ENCODE data around the gene ABHD2. TPM values are rescaled to one million over a fixed set of nuclear protein-coding genes. Genes with fewer than 3 reads are reported as not detected.
A peak's percentile ranks its signal among the peaks of the same experiment; 100 is the strongest.

Gene ABHD2
- total RNA-seq, 1 donor from 2014 or later = 76.6 TPM

DNA sequence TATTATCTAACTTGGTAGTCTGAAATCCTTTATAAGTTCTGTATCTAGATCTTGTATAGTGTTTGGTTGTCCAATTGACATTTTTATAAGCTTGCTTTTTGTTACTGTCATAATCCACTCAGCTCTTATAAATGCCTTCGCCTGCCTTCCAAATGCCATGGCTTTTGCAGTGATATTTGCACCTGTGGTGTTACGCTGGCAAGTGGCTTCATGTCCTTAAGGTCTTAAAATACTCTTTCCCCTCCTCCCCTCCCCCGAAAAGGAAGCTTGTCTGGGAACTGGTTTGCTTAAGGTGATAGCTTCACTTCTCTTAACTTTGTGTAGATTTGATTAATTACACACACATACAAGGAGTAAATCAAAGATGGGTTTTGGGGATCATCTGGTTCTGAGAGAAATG, 62.0 kb downstream of the ABHD2 start:
- H3K36me3 Mint-ChIP-seq (ENCODE audit: low read depth) = peaks cover 16% of the 10 kb centered on the region
- H3K4me1 Mint-ChIP-seq = peaks cover 8% of the 10 kb centered on the region
- H3K27ac Mint-ChIP-seq = no peak overlapping the region
- H3K27me3 Mint-ChIP-seq = no peaks in the 10 kb centered on the region
- H3K4me3 Mint-ChIP-seq = no peak overlapping the region
- intact Hi-C loops (cut with micrococcal nuclease) = no loop called here
- H3K9me3 Mint-ChIP-seq = no peaks in the 10 kb centered on the region
- DNase-seq = no peak

DNA sequence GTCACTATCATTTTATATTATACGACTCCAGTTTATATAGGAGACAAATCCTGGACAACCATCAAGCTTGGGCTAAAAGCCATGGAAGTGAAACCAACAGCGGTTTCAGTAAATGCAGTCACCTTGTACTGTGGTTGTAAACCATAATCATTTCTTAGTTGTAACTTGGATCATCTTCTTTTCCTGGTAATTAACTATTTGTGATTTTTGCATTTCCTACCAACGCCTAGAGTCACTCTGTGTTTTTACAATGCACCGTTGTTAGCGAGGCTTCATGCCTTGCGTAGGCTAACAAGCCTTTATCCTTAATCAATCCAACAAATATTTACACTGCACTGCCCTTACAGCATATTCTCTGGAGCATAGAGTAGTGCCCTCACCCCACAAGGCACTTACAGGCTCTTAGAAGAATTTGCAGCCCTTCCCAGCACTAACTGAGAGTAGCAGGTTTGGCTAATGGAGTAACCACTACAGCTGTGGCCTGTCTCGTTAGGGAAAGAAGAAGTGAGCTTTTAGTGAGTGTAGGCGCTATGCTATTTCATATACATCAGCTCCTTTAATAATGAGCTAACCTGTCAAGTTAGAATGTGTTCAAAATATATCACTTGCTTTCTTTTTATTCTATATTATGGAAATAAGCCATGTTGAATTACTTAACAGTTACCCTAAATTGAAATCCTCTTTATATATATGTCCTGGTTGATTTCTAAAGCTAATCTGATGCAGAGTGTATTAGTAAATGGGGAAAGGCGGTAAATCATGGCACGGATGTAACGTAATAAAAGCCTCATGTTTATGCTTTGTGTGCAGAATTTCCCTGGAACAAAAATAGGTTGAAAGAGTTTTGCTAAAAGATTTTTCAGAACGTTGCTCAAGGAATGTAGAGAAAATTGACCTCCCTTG, 62.8 kb downstream of the ABHD2 start:
- H3K36me3 Mint-ChIP-seq (ENCODE audit: low read depth) = peaks cover 21% of the 10 kb centered on the region
- H3K9me3 Mint-ChIP-seq = no peaks in the 10 kb centered on the region
- intact Hi-C loops (cut with micrococcal nuclease) = no loop called here
- H3K4me1 Mint-ChIP-seq = peaks cover 7% of the 10 kb centered on the region
- H3K4me3 Mint-ChIP-seq = no peak overlapping the region
- DNase-seq = no peak
- no peak overlapping the region for H3K27ac Mint-ChIP-seq
- H3K27me3 Mint-ChIP-seq = no peaks in the 10 kb centered on the region

DNA sequence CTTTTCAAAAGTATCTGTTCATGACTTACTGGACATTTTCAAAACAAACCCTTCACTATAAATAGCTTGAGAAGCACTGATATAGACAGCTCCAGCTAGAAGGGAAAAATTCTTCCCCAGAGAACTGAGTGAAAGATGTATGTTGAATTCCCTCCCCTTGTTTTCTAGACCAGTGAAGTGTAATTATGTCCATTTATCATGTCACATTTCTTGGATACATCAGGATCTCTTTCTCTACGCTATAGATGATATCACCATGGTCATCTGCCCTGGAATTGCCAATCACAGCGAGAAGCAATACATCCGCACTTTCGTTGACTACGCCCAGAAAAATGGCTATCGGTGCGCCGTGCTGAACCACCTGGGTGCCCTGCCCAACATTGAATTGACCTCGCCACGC, 66.9 kb downstream of the ABHD2 start:
- intact Hi-C loops (cut with micrococcal nuclease) = no loop called here
- DNase-seq = no peak
- no peaks in the 10 kb centered on the region for H3K9me3 Mint-ChIP-seq
- peaks cover 32% of the 10 kb centered on the region for H3K36me3 Mint-ChIP-seq (ENCODE audit: low read depth)
- H3K27ac Mint-ChIP-seq = no peak overlapping the region
- peaks cover 9% of the 10 kb centered on the region for H3K4me1 Mint-ChIP-seq
- H3K27me3 Mint-ChIP-seq = no peaks in the 10 kb centered on the region
- no peak overlapping the region for H3K4me3 Mint-ChIP-seq

DNA sequence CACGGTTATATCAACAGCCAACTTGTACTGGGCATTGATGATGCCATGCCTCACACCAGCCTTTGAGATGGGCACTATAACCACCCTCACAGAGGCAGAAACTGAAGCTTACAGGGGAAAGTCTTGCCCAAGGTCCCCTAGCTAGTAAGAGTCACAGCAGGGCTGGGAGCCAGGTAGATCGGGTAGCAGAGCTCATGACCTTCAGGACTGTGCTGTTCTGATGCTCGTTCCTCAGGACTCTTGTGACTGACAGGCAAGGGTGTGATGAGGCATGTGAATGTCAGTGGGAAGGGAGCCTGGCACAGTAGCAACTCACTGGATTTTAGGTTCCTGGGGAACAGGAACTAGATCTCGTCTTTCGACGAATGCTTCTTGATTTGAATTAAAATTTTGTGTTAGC, 67.4 kb downstream of the ABHD2 start:
- Mint-ChIP-seq H3K36me3 (ENCODE audit: low read depth) (peaks cover 36% of the 10 kb centered on the region), H3K27ac (no peak overlapping the region), H3K4me3 (no peak overlapping the region), H3K27me3 (no peaks in the 10 kb centered on the region), H3K9me3 (no peaks in the 10 kb centered on the region), H3K4me1 (peaks cover 8% of the 10 kb centered on the region)
- no peak for DNase-seq
- intact Hi-C loops (cut with micrococcal nuclease) = no loop called here

DNA sequence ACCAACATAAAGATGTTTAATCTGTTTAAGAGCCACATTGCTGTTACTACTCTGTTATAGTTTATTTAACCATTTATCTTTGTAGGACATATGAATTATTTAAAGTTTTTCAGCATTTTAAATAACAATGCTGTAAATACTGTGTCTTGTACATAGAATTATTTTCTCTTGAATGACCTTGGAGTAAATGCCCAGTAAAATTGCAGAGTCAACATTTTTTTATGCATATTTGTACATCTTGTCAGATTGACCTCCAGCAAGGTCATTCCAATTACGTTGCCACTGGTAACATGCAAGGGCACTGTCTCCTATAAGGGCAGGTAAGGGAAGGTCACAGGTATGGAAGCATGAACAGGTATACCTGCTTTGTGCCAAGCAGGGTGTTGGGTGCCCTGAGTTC, 68.8 kb downstream of the ABHD2 start:
- intact Hi-C loops (cut with micrococcal nuclease) = no loop called here
- DNase-seq = no peak
- H3K4me3 Mint-ChIP-seq = no peak overlapping the region
- H3K9me3 Mint-ChIP-seq = no peaks in the 10 kb centered on the region
- H3K4me1 Mint-ChIP-seq = peaks cover 8% of the 10 kb centered on the region
- H3K27me3 Mint-ChIP-seq = no peaks in the 10 kb centered on the region
- peaks cover 36% of the 10 kb centered on the region for H3K36me3 Mint-ChIP-seq (ENCODE audit: low read depth)
- no peak overlapping the region for H3K27ac Mint-ChIP-seq

DNA sequence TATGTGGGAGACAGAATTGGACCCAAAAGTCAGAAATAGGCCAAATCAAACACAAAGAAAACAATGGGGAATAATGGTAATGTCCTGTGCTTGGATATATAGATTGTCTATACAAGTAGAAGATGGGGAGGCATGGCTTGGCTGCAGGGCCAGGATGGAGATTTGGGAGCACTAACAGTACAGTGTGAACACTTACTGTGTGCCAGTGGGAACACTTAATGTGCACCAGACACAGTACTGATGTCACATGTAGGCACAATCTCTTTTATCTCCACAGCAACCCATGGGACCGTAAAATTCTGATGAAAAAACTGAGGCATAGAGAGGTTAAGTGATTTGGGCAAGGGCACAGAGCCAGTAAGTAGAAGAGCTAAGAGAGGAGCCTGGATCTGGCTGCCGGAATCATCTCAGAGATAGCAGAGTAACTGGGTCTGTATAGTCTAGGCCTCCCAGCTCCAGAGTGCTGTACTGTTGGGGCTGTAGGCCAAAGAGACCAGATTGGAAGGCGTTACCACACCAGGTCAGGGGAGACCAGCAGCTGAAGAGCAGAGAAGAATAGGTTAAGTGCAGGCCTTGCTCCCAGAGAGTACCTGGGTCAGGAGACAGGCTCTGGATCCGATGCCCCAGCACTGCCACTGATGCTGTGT, 69.8 kb downstream of the ABHD2 start:
- Mint-ChIP-seq H3K27ac (peak overlapping the region; percentile 3), H3K27me3 (no peaks in the 10 kb centered on the region)

DNA sequence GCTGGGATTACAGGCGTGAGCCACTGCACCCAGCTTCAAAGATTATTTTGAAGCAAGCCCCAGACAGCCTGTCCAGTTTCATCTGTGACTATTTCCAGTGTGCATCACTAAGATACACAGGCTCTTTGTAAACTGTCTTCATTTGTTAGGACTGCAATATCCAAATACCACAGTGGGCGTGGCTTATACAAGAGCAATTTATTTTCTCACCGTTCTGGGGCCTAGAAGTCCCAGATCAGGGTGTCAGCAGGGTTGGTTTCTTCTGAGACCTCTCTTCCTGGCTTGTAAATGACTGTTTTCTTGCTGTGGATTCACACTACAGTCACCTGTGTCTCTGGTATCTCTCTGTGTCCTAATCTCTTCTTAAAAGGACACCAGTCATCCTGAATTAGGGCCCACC, 73.4 kb downstream of the ABHD2 start:
- intact Hi-C loops (cut with micrococcal nuclease) = no loop called here
- Mint-ChIP-seq H3K27ac (no peak overlapping the region), H3K36me3 (ENCODE audit: low read depth) (peaks cover 27% of the 10 kb centered on the region), H3K4me1 (peaks cover 5% of the 10 kb centered on the region), H3K4me3 (no peak overlapping the region), H3K9me3 (no peaks in the 10 kb centered on the region), H3K27me3 (no peaks in the 10 kb centered on the region)
- DNase-seq = no peak

More for the DNA sequence above, 69.8 kb downstream of the ABHD2 start:
- intact Hi-C loops (cut with micrococcal nuclease) = no loop called here
- H3K9me3 Mint-ChIP-seq = no peaks in the 10 kb centered on the region
- peaks cover 29% of the 10 kb centered on the region for H3K36me3 Mint-ChIP-seq (ENCODE audit: low read depth)
- no peak for DNase-seq
- peaks cover 7% of the 10 kb centered on the region for H3K4me1 Mint-ChIP-seq
- H3K4me3 Mint-ChIP-seq = no peak overlapping the region

DNA sequence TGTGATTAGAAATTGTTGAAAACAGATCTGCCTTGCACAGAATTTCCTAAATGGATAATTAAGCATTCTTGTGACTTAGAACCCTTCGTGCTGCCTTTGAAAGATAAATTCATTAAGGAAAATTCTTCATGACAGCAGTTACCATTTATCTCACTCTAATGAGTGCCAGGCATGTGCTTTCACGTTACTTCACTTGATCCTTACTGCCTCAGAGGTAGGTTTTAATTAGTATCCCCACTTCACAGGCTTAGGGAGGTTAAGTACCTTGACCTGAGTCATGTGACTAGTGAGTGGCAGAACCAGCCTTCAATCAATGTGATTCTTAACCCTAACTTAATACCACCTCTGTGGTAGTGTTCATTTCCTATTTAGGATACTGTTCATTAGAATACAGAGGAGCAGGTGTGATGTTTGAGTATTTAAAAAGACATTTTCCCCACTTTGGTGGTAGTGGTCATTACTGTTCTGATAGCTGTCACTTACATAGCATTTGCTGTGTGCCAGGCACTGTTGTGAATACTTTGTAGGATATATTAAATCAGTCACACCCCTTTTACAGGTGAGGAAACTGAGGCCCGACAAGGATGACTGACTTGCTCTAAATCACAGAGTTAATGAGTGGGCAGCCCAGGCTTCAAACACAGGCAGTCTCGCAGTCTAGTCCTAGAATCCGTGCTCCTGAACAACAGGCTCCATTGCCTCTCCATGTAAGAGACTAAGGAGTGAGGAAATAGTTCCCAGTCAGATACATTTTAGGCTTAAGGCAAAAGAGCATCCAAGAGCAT, 75.2 kb downstream of the ABHD2 start:
- Mint-ChIP-seq H3K36me3 (ENCODE audit: low read depth) (peaks cover 17% of the 10 kb centered on the region), H3K27me3 (no peaks in the 10 kb centered on the region), H3K4me1 (peaks cover 16% of the 10 kb centered on the region), H3K4me3 (no peak overlapping the region), H3K27ac (no peak overlapping the region), H3K9me3 (no peaks in the 10 kb centered on the region)
- intact Hi-C loops (cut with micrococcal nuclease) = no loop called here
- DNase-seq = no peak

DNA sequence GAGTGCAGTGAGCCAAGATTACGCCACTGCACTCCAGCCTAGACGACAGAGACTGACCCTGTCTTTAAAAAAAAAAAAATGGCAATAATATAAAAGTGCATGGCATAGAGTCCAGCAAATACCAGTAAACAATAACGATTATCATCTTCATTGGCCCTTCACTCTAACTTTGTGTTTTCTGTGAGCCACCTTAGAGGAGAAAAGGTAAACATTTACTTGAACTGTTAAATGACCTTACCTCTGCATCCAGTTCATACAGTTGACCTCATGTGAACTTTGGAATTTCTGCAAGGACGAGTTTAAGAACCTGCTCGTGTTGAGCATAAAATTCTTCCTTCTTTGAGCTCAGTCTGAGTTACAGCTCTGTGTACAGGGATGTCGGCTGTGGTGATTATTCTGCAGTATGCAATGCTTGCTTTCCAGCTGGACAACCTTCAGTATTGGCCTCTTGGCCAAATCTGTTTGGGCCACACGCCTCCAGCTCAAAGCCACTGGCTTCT, 76.5 kb downstream of the ABHD2 start:
- Mint-ChIP-seq H3K27me3 (no peaks in the 10 kb centered on the region), H3K4me1 (peaks cover 19% of the 10 kb centered on the region), H3K9me3 (no peaks in the 10 kb centered on the region), H3K27ac (no peak overlapping the region), H3K4me3 (no peak overlapping the region), H3K36me3 (ENCODE audit: low read depth) (peaks cover 15% of the 10 kb centered on the region)
- no peak for DNase-seq
- intact Hi-C loops (cut with micrococcal nuclease) = loop anchor here (5.0 kb wide), 1 partner anchor 247 kb away; no protein-coding TSS in a partner anchor

DNA sequence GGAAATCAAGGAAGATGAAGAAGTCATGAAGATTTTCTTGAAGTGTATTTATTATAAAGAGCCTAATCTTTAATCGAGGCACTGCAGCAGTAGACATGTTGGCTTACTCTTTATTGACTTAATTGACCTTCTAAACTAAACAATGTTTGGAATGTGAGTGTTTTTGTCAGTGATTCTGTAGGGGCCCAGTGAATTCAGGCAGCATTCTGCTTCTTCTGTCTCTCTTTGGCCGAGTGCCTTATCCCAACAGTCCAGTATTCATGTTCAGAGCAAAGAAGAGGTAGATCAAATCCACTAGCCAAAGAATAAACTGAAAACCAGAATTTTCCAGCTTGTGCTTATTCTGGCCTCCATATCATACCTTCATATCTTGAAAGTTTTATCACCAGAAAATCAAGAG, 77.4 kb downstream of the ABHD2 start:
- H3K4me1 Mint-ChIP-seq = peaks cover 17% of the 10 kb centered on the region
- intact Hi-C loops (cut with micrococcal nuclease) = loop anchor here (5.0 kb wide), 1 partner anchor 248 kb away; no protein-coding TSS in a partner anchor
- peaks cover 10% of the 10 kb centered on the region for H3K36me3 Mint-ChIP-seq (ENCODE audit: low read depth)
- H3K27me3 Mint-ChIP-seq = no peaks in the 10 kb centered on the region
- H3K9me3 Mint-ChIP-seq = no peaks in the 10 kb centered on the region
- no peak for DNase-seq
- peak overlapping the region; percentile 51 for H3K27ac Mint-ChIP-seq
- no peak overlapping the region for H3K4me3 Mint-ChIP-seq

DNA sequence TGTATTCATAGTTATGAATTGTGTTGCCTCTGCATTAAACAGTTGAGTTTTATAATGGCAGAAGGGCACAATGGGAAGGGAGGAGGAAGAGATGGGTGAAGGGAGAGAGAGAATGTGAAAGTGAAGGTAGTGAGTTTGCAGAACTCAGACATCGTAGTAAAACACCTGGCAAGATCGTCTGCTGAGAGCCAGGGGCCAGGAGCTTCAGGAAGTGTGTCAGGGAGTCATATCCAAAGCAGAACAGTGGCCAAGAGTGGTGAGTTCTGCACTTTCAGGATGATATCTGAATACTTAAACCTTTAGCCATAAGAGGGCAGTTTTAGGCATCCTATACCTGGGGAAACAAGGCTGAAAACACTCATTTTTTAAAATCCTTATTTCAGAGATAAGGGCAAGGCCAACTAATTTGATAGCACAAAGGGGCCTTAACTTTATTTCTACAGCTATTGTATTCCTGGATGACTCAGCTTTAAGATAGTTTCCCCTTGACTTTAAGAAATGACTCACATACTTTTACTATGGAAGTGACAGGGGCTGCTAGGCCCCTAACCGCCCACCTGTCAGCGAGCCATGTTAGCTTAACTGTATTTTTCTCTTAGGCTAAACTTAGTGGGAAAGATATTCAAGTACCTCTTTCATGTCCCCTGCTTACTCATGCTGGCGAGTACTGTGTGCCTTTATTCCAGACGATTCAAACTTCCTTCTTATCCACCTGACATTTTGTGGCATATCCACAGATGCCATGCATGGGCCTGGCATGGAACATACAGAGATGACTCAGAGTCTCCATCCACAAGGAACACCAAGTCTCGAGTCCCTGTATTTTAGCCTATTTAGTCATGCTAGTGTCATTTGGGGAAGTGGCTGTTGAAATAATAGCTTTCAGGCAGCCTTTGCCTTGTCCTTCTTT, 79.3 kb downstream of the ABHD2 start:
- peak overlapping the region; percentile 69 for H3K4me3 Mint-ChIP-seq
- intact Hi-C loops (cut with micrococcal nuclease) = loop anchor here (1.0 to 5.0 kb wide), 4 partner anchors 13 to 250 kb away; partner anchors contain the start of gene ABHD2
- DNase-seq = peak; percentile 66
- H3K27ac Mint-ChIP-seq = peak overlapping the region; percentile 86
- peaks cover 17% of the 10 kb centered on the region for H3K4me1 Mint-ChIP-seq
- H3K9me3 Mint-ChIP-seq = no peaks in the 10 kb centered on the region
- H3K27me3 Mint-ChIP-seq = no peaks in the 10 kb centered on the region
- H3K36me3 Mint-ChIP-seq (ENCODE audit: low read depth) = peaks cover 13% of the 10 kb centered on the region

DNA sequence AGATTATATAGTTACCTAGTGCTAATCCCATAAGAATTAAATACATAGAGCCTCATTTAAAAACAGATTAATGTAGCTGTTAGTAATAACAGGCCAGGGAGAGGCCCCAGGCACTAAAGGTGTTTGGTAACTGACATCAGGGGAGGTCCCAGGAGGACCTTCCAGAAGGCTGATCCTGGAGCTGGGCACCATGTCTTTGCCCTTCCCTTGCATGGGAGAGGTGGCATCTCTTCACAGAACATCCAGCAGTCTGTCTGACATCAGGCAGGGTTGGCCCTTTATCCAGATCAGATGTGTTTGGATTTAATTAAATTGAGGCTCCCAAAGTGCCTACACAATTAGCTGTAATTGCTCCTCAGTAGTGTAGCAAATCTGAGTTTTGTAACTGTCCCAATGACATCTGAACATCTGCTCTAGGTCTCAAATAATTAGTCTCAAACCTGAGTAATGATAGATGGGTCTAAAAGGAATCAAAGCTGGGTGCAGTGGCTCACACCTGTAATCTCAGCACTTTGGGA, 80.1 kb downstream of the ABHD2 start:
- intact Hi-C loops (cut with micrococcal nuclease) = loop anchor here (5.0 kb wide), 1 partner anchor 251 kb away; no protein-coding TSS in a partner anchor
- Mint-ChIP-seq H3K9me3 (no peaks in the 10 kb centered on the region), H3K27me3 (no peaks in the 10 kb centered on the region), H3K4me3 (no peak overlapping the region), H3K4me1 (peaks cover 17% of the 10 kb centered on the region), H3K36me3 (ENCODE audit: low read depth) (peaks cover 10% of the 10 kb centered on the region), H3K27ac (peak overlapping the region; percentile 86)
- no peak for DNase-seq

DNA sequence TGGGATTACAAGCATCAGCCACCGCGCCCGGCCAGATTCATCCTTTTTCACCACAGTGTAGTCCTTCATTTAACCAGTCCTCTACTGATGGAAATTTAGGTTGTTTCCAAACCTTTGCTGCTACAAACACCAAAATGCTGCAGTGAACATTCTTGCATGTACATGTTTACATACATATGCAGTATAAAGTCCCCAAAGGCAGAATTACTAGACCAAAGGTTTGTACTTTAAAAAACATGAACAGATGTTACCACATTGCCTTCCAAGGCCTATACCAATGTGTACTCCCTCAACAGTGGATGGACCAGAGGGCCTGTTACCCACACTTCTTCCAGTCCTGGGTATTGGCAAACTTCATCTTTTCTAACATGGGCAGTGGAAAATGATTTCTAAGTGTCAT, 82.1 kb downstream of the ABHD2 start:
- H3K9me3 Mint-ChIP-seq = no peaks in the 10 kb centered on the region
- intact Hi-C loops (cut with micrococcal nuclease) = no loop called here
- H3K4me3 Mint-ChIP-seq = no peak overlapping the region
- peaks cover 3% of the 10 kb centered on the region for H3K36me3 Mint-ChIP-seq (ENCODE audit: low read depth)
- DNase-seq = no peak
- H3K27me3 Mint-ChIP-seq = no peaks in the 10 kb centered on the region
- peaks cover 17% of the 10 kb centered on the region for H3K4me1 Mint-ChIP-seq
- H3K27ac Mint-ChIP-seq = no peak overlapping the region
